ENCODE data around the gene SBK1.

SBK1 gene

GRCh38 chr16:28316054-28316453 lies 23.7 kb downstream of the SBK1 start:
- Histone ChIP-seq H3K9ac (ENCODE audit: low read depth in 1 of 2, low read length in 2 of 2) (no peak overlapping the region), H3K4me3 (ENCODE audit: low read depth in 1 of 2, low read length in 2 of 2) (no peak overlapping the region), H3K4me1 (ENCODE audit: control insufficient read depth in 1 of 2, insufficient read depth in 2 of 2, low read length in 2 of 2) (no peaks in the 10 kb centered on the region), H3K27me3 (ENCODE audit: control insufficient read depth in 1 of 2, insufficient read depth in 2 of 2, low read length in 2 of 2) (no peaks in the 10 kb centered on the region), H3K27ac (ENCODE audit: low read depth, low read length) (no peak overlapping the region), H3K36me3 (ENCODE audit: control insufficient read depth in 1 of 2, insufficient read depth in 2 of 2, low read length in 2 of 2) (no peaks in the 10 kb centered on the region), H3K9me3 (ENCODE audit: control insufficient read depth in 1 of 2, low read length in 2 of 2) (no peaks in the 10 kb centered on the region)

GRCh38 chr16:28317040-28317880 lies 24.9 kb downstream of the SBK1 start:
- H3K4me1 ChIP-seq (ENCODE audit: control insufficient read depth in 1 of 2, insufficient read depth in 2 of 2, low read length in 2 of 2), result no peaks in the 10 kb centered on the region
- H3K4me3 ChIP-seq (ENCODE audit: low read depth in 1 of 2, low read length in 2 of 2), result no peak overlapping the region
- no peaks in the 10 kb centered on the region for H3K27me3 ChIP-seq (ENCODE audit: control insufficient read depth in 1 of 2, insufficient read depth in 2 of 2, low read length in 2 of 2)
- no peaks in the 10 kb centered on the region for H3K9me3 ChIP-seq (ENCODE audit: control insufficient read depth in 1 of 2, low read length in 2 of 2)
- H3K36me3 ChIP-seq (ENCODE audit: control insufficient read depth in 1 of 2, insufficient read depth in 2 of 2, low read length in 2 of 2), result no peaks in the 10 kb centered on the region
- H3K9ac ChIP-seq (ENCODE audit: low read depth in 1 of 2, low read length in 2 of 2), result no peak overlapping the region
- no peak overlapping the region for H3K27ac ChIP-seq (ENCODE audit: low read depth, low read length)

GRCh38 chr16:28318042-28318744 lies 25.9 kb downstream of the SBK1 start:
- no peaks in the 10 kb centered on the region for H3K9me3 ChIP-seq (ENCODE audit: control insufficient read depth in 1 of 2, low read length in 2 of 2)
- no peaks in the 10 kb centered on the region for H3K36me3 ChIP-seq (ENCODE audit: control insufficient read depth in 1 of 2, insufficient read depth in 2 of 2, low read length in 2 of 2)
- H3K9ac ChIP-seq (ENCODE audit: low read depth in 1 of 2, low read length in 2 of 2), result no peak overlapping the region
- H3K4me1 ChIP-seq (ENCODE audit: control insufficient read depth in 1 of 2, insufficient read depth in 2 of 2, low read length in 2 of 2), result no peaks in the 10 kb centered on the region
- no peaks in the 10 kb centered on the region for H3K27me3 ChIP-seq (ENCODE audit: control insufficient read depth in 1 of 2, insufficient read depth in 2 of 2, low read length in 2 of 2)
- H3K27ac ChIP-seq (ENCODE audit: low read depth, low read length), result no peak overlapping the region
- no peak overlapping the region for H3K4me3 ChIP-seq (ENCODE audit: low read depth in 1 of 2, low read length in 2 of 2)

GRCh38 chr16:28319476-28320022 lies 27.2 kb downstream of the SBK1 start:
- Histone ChIP-seq H3K9me3 (ENCODE audit: control insufficient read depth in 1 of 2, low read length in 2 of 2) (no peaks in the 10 kb centered on the region), H3K27me3 (ENCODE audit: control insufficient read depth in 1 of 2, insufficient read depth in 2 of 2, low read length in 2 of 2) (no peaks in the 10 kb centered on the region), H3K4me3 (ENCODE audit: low read depth in 1 of 2, low read length in 2 of 2) (no peak overlapping the region), H3K9ac (ENCODE audit: low read depth in 1 of 2, low read length in 2 of 2) (no peak overlapping the region), H3K27ac (ENCODE audit: low read depth, low read length) (no peak overlapping the region), H3K4me1 (ENCODE audit: control insufficient read depth in 1 of 2, insufficient read depth in 2 of 2, low read length in 2 of 2) (no peaks in the 10 kb centered on the region), H3K36me3 (ENCODE audit: control insufficient read depth in 1 of 2, insufficient read depth in 2 of 2, low read length in 2 of 2) (no peaks in the 10 kb centered on the region)

GRCh38 chr16:28320023-28320561 lies 27.8 kb downstream of the SBK1 start:
- H3K27ac ChIP-seq (ENCODE audit: low read depth, low read length), result no peak overlapping the region
- H3K27me3 ChIP-seq (ENCODE audit: control insufficient read depth in 1 of 2, insufficient read depth in 2 of 2, low read length in 2 of 2), result no peaks in the 10 kb centered on the region
- no peaks in the 10 kb centered on the region for H3K4me1 ChIP-seq (ENCODE audit: control insufficient read depth in 1 of 2, insufficient read depth in 2 of 2, low read length in 2 of 2)
- no peak overlapping the region for H3K4me3 ChIP-seq (ENCODE audit: low read depth in 1 of 2, low read length in 2 of 2)
- no peaks in the 10 kb centered on the region for H3K9me3 ChIP-seq (ENCODE audit: control insufficient read depth in 1 of 2, low read length in 2 of 2)
- H3K9ac ChIP-seq (ENCODE audit: low read depth in 1 of 2, low read length in 2 of 2), result no peak overlapping the region
- H3K36me3 ChIP-seq (ENCODE audit: control insufficient read depth in 1 of 2, insufficient read depth in 2 of 2, low read length in 2 of 2), result no peaks in the 10 kb centered on the region

- Histone ChIP-seq H3K9ac (ENCODE audit: low read depth in 1 of 2, low read length in 2 of 2) (no peak overlapping the region), H3K4me1 (ENCODE audit: control insufficient read depth in 1 of 2, insufficient read depth in 2 of 2, low read length in 2 of 2) (no peaks in the 10 kb centered on the region), H3K9me3 (ENCODE audit: control insufficient read depth in 1 of 2, low read length in 2 of 2) (no peaks in the 10 kb centered on the region), H3K4me3 (ENCODE audit: low read depth in 1 of 2, low read length in 2 of 2) (no peak overlapping the region), H3K27me3 (ENCODE audit: control insufficient read depth in 1 of 2, insufficient read depth in 2 of 2, low read length in 2 of 2) (no peaks in the 10 kb centered on the region), H3K27ac (ENCODE audit: low read depth, low read length) (no peak overlapping the region), H3K36me3 (ENCODE audit: control insufficient read depth in 1 of 2, insufficient read depth in 2 of 2, low read length in 2 of 2) (no peaks in the 10 kb centered on the region)
Observed at GRCh38 chr16:28320741-28321140, 28.4 kb downstream of the SBK1 start.

GRCh38 chr16:28321700-28322411 lies 29.5 kb downstream of the SBK1 start:
- Histone ChIP-seq H3K27me3 (ENCODE audit: control insufficient read depth in 1 of 2, insufficient read depth in 2 of 2, low read length in 2 of 2) (no peaks in the 10 kb centered on the region), H3K4me3 (ENCODE audit: low read depth in 1 of 2, low read length in 2 of 2) (no peak overlapping the region), H3K27ac (ENCODE audit: low read depth, low read length) (no peak overlapping the region), H3K36me3 (ENCODE audit: control insufficient read depth in 1 of 2, insufficient read depth in 2 of 2, low read length in 2 of 2) (no peaks in the 10 kb centered on the region), H3K9me3 (ENCODE audit: control insufficient read depth in 1 of 2, low read length in 2 of 2) (no peaks in the 10 kb centered on the region), H3K4me1 (ENCODE audit: control insufficient read depth in 1 of 2, insufficient read depth in 2 of 2, low read length in 2 of 2) (no peaks in the 10 kb centered on the region), H3K9ac (ENCODE audit: low read depth in 1 of 2, low read length in 2 of 2) (no peak overlapping the region)

GRCh38 chr16:28324235-28324886 lies 32.0 kb downstream of the SBK1 start:
- H3K4me3 ChIP-seq (ENCODE audit: low read depth in 1 of 2, low read length in 2 of 2), result no peak overlapping the region
- H3K36me3 ChIP-seq (ENCODE audit: control insufficient read depth in 1 of 2, insufficient read depth in 2 of 2, low read length in 2 of 2), result no peaks in the 10 kb centered on the region
- no peak overlapping the region for H3K27ac ChIP-seq (ENCODE audit: low read depth, low read length)
- no peaks in the 10 kb centered on the region for H3K27me3 ChIP-seq (ENCODE audit: control insufficient read depth in 1 of 2, insufficient read depth in 2 of 2, low read length in 2 of 2)
- H3K9ac ChIP-seq (ENCODE audit: low read depth in 1 of 2, low read length in 2 of 2), result no peak overlapping the region
- no peaks in the 10 kb centered on the region for H3K9me3 ChIP-seq (ENCODE audit: control insufficient read depth in 1 of 2, low read length in 2 of 2)
- H3K4me1 ChIP-seq (ENCODE audit: control insufficient read depth in 1 of 2, insufficient read depth in 2 of 2, low read length in 2 of 2), result no peaks in the 10 kb centered on the region

GRCh38 chr16:28324887-28325279 lies 32.6 kb downstream of the SBK1 start:
- H3K27ac ChIP-seq (ENCODE audit: low read depth, low read length), result no peak overlapping the region

More at GRCh38 chr16:28324887-28325279, 32.6 kb downstream of the SBK1 start:
- Histone ChIP-seq H3K36me3 (ENCODE audit: control insufficient read depth in 1 of 2, insufficient read depth in 2 of 2, low read length in 2 of 2) (no peaks in the 10 kb centered on the region), H3K4me3 (ENCODE audit: low read depth in 1 of 2, low read length in 2 of 2) (no peak overlapping the region), H3K4me1 (ENCODE audit: control insufficient read depth in 1 of 2, insufficient read depth in 2 of 2, low read length in 2 of 2) (no peaks in the 10 kb centered on the region), H3K9me3 (ENCODE audit: control insufficient read depth in 1 of 2, low read length in 2 of 2) (no peaks in the 10 kb centered on the region), H3K9ac (ENCODE audit: low read depth in 1 of 2, low read length in 2 of 2) (no peak overlapping the region), H3K27me3 (ENCODE audit: control insufficient read depth in 1 of 2, insufficient read depth in 2 of 2, low read length in 2 of 2) (no peaks in the 10 kb centered on the region)

All from duodenal mucosa (tissue), 2 donors.